HepG2 (cell line): ENCODE results near the gene STIM1. TPM values are rescaled to one million over a fixed set of nuclear protein-coding genes. Genes with fewer than 3 reads are reported as not detected.

Experiments
- ATAC-seq: fragments of 200-7000 bp; cut with Tn5 transposase; 3 replicates; pipeline ENCODE4 v1.9.1; 2020; ENCODE audit warnings: mild to moderate bottlenecking, moderate library complexity
- BruUV-seq: library from RNA; stranded (reverse); fragments of 400-500 nt; replicated peaks from 2 replicates; lab custom pipeline; 2021; lab: Mats Ljungman, UMichigan
- CTCF ChIA-PET: fragments of 300-600 bp; formaldehyde crosslinking; extraction: SDS; loops from one replicate; lab custom pipeline; 2021; ENCODE audit warnings: low total read pairs, inconsistent platforms, low intra/inter-chr PET ratio; lab: Yijun Ruan, JAX
- POLR2A ChIA-PET: fragments of 350-600 bp; sonication (Branson Sonifier 250); formaldehyde crosslinking; loops from one replicate; lab custom pipeline; 2020; ENCODE audit warnings: antibody characterized with exemption, inconsistent platforms; lab: Yijun Ruan, JAX
- DNase-seq: peaks from one replicate; pipeline ENCODE4 v3.0.0-alpha.2; 2015; ENCODE audit warnings: low spot score
- FAIRE-seq: peaks from 3 replicates; lab custom pipeline; 2011; peaks lifted over from hg19 to GRCh38; lab: Jason Lieb, UNC
- H2AFZ ChIP-seq: one replicate; pipeline ENCODE4 v1.6.1; 2011; ENCODE audit warnings: low read length, inconsistent platforms
- H3K27ac ChIP-seq: fragments of 300-600 bp; 3 replicates; pipeline ENCODE4 v1.8.0; 2011; ENCODE audit warnings: mixed run types, mild to moderate bottlenecking, mixed read lengths, low read length, inconsistent platforms; ENCODE audit not compliant: insufficient read depth; ENCODE audit errors: extremely low read length
- H3K27me3 ChIP-seq, 2 experiments: fragments of 200-600 bp in 1 of 2; 2 replicates in 1 of 2; 3 replicates in 1 of 2; pipeline versions ENCODE4 v1.6.0 to v1.8.0; 2011; ENCODE audit warnings: low read length in 2 of 2, mild to moderate bottlenecking in 2 of 2, moderate library complexity in 2 of 2, inconsistent platforms in 1 of 2; ENCODE audit not compliant: insufficient read depth in 2 of 2, control insufficient read depth in 1 of 2
- H3K36me3 ChIP-seq, 2 experiments: fragments of 200-600 bp in 1 of 2; replicated peaks in 1 of 2; 2 replicates in 1 of 2; 3 replicates in 1 of 2; pipeline versions ENCODE4 v1.5.1 to v1.8.0; 2011; ENCODE audit warnings: low read length in 2 of 2, inconsistent platforms in 1 of 2; ENCODE audit not compliant: insufficient read depth in 2 of 2, control insufficient read depth in 1 of 2
- H3K4me1 ChIP-seq: 2 replicates; pipeline ENCODE4 v1.5.1; 2012; ENCODE audit warnings: low read length, inconsistent platforms; ENCODE audit not compliant: insufficient read depth
- H3K4me2 ChIP-seq: 2 replicates; pipeline ENCODE4 v1.6.0; 2011; ENCODE audit warnings: low read depth, low read length, inconsistent platforms
- H3K4me3 ChIP-seq, 3 experiments: fragments of 200-600 bp in 1 of 3; sonication (generic), shearing (Covaris generic) in 1 of 3; replicated peaks in 1 of 3; 2 replicates each; pipeline ENCODE4 v1.5.1; 2011 to 2016; ENCODE audit warnings: low read length in 3 of 3, inconsistent platforms in 2 of 3, low read depth in 2 of 3, mild to moderate bottlenecking in 2 of 3, control low read depth in 1 of 3, mixed read lengths in 1 of 3; ENCODE audit not compliant: insufficient read depth in 1 of 3
- H3K79me2 ChIP-seq: one replicate; pipeline ENCODE4 v1.6.1; 2011; ENCODE audit warnings: low read length, inconsistent platforms; ENCODE audit not compliant: insufficient read depth
- H3K9ac ChIP-seq: 2 replicates; pipeline ENCODE4 v1.6.0; 2011; ENCODE audit warnings: mild to moderate bottlenecking, low read depth, low read length, inconsistent platforms; ENCODE audit not compliant: insufficient read depth
- H3K9me3 ChIP-seq: 2 replicates; pipeline ENCODE4 v1.5.1; 2012; ENCODE audit warnings: mild to moderate bottlenecking, low read length
- H4K20me1 ChIP-seq: 2 replicates; pipeline ENCODE4 v1.6.0; 2011; ENCODE audit warnings: inconsistent platforms, mild to moderate bottlenecking, low read length, moderate library complexity; ENCODE audit not compliant: insufficient read depth
- DBP ChIP-seq: sonication (generic); formaldehyde crosslinking; IDR thresholded peaks from 2 replicates; pipeline ENCODE4 v1.4.0; 2020; ENCODE audit warnings: missing genetic modification reagents; ENCODE audit errors: not compliant biosample characterization
- ELF4 ChIP-seq: sonication (generic); formaldehyde crosslinking; IDR thresholded peaks from 2 replicates; pipeline ENCODE4 v1.5.0; 2020; ENCODE audit warnings: missing genetic modification reagents, mild to moderate bottlenecking, moderate library complexity, borderline replicate concordance
- HDAC1 ChIP-seq: sonication (generic); formaldehyde crosslinking; IDR thresholded peaks from 2 replicates; pipeline ENCODE4 v1.5.1; 2020; ENCODE audit warnings: mild to moderate bottlenecking, missing genetic modification reagents
- NFKBIZ ChIP-seq: IDR thresholded peaks from 2 replicates; pipeline ENCODE4 v1.6.1; 2018; ENCODE audit warnings: missing genetic modification reagents, missing compliant biosample characterization
- RORA ChIP-seq: sonication (generic); formaldehyde crosslinking; IDR thresholded peaks from 2 replicates; pipeline ENCODE4 v1.5.0; 2020; ENCODE audit warnings: mild to moderate bottlenecking, missing genetic modification reagents, moderate library complexity
- ZNF121 ChIP-seq: sonication (generic); formaldehyde crosslinking; IDR thresholded peaks from 2 replicates; pipeline ENCODE4 v1.5.0; 2020; ENCODE audit warnings: mild to moderate bottlenecking, missing genetic modification reagents
- ZNF256 ChIP-seq: sonication (generic); formaldehyde crosslinking; conservative IDR thresholded peaks from 2 replicates; pipeline ENCODE4 v1.4.0; 2020; ENCODE audit warnings: missing genetic modification reagents
- WGBS: methylation state at CpG from one replicate; pipeline ENCODE4 v1.1.6; 2017; ENCODE audit warnings: low lambda C conversion rate; 5-methylcytosine and 5-hydroxymethylcytosine counted together
- in situ Hi-C: cut with HindIII; loops from 2 replicates; pipeline ENCODE4 v1.10.0; 2017; ENCODE audit warnings: low pct_unique_long_range_greater_than_20kb; ENCODE audit not compliant: extremely low pct_ligation_motif_present
- intact Hi-C: fragments of 100-400 bp; cut with micrococcal nuclease; formaldehyde crosslinking; loops from one replicate; pipeline ENCODE4 v1.10.0; 2022; ENCODE audit not compliant: unreplicated experiment
- polyA plus RNA-seq, 8 experiments: library from polyadenylated mRNA; depleted of rRNA in 3 of 8; stranded (reverse) in 7 of 8; unstranded in 1 of 8; fragments of >200 nt; fragmentation: Illumina TruSeq in 4 of 8; extraction: Trizol in 4 of 8; gene quantifications; 2 replicates each; pipeline versions ENCODE4 v1.2.1 to v1.2.3, GENCODE V29; 2011 to 2016; ENCODE audit warnings: low read depth in 4 of 8, missing spikeins in 1 of 8, mixed read lengths in 1 of 8; ENCODE audit not compliant: insufficient read depth in 1 of 8
- total RNA-seq, 5 experiments: library from RNA; depleted of rRNA; stranded (reverse); fragments of >200 nt; fragmentation: Illumina TruSeq; extraction: Trizol; gene quantifications; 2 replicates each; pipeline ENCODE4 v1.2.3, GENCODE V29; 2016; ENCODE audit warnings: low read depth in 1 of 5
- TF ChIP-seq, protein P1 (sequence below): sonication (generic); formaldehyde crosslinking; IDR thresholded peaks from 2 replicates; pipeline ENCODE4 v1.4.0; 2020; ENCODE audit warnings: missing genetic modification reagents, mild to moderate bottlenecking, borderline replicate concordance

Gene STIM1
- total and polyA plus RNA-seq, 2 of the 13 experiments (the other 11 are each of a cell fraction or from before 2014, with no cell fraction given) = 19.2 to 28.5 TPM

GRCh38 chr11:3832816-3833215, 22.6 kb upstream of the STIM1 start:
- H3K36me3 ChIP-seq = peaks cover 4 to 13% of the 10 kb centered on the region in 2 experiments; a peak in 4 of 5 replicates
- H3K9ac ChIP-seq = no peak overlapping the region
- no peak overlapping the region for H3K4me2 ChIP-seq
- 0 out of 3 replicates have a peak, but pooled peaks have one; percentile 15 for ATAC-seq
- ChIA-PET POLR2A (interaction anchor here (1.1 to 1.2 kb wide), 2 partner anchors 9 to 35 kb away, joined by 3 to 5 read pairs; partner anchors contain the start of genes NUP98 and RHOG), CTCF (no interaction called here)
- intact Hi-C loops = no loop called here
- TF ChIP-seq ELF4 (CRISPR knock-in tag) (no peak), ZNF121 (peak; percentile 81)
- in situ Hi-C loops = no loop called here
- no peak for DNase-seq
- peaks cover 13% of the 10 kb centered on the region for H3K79me2 ChIP-seq
- no peak overlapping the region for H2AFZ ChIP-seq
- no peak for FAIRE-seq
- no peaks in the 10 kb centered on the region for H3K9me3 ChIP-seq
- no peaks in the 10 kb centered on the region for H3K27me3 ChIP-seq
- BruUV-seq = no TSS peak
- H3K4me3 ChIP-seq = no peak overlapping the region
- H3K27ac ChIP-seq = no peak overlapping the region
- WGBS = 96% methylated on average over 2 of the region's 2 CpGs
- H3K4me1 ChIP-seq = peaks cover 40% of the 10 kb centered on the region
- H4K20me1 ChIP-seq = no peaks in the 10 kb centered on the region; the same call in 1 of the 2 replicates

- no peak overlapping the region for H3K4me3 ChIP-seq
- FAIRE-seq = no peak
- H3K27me3 ChIP-seq = no peaks in the 10 kb centered on the region
- no peak for DNase-seq
- no peak overlapping the region for H3K27ac ChIP-seq
- CTCF ChIA-PET = no interaction called here
- intact Hi-C loops = no loop called here
- no peaks in the 10 kb centered on the region; the same call in 1 of the 2 replicates for H4K20me1 ChIP-seq
- H3K36me3 ChIP-seq = peaks cover 4 to 13% of the 10 kb centered on the region in 2 experiments; a peak in 4 of 5 replicates
- no peaks in the 10 kb centered on the region for H3K9me3 ChIP-seq
- H3K9ac ChIP-seq = no peak overlapping the region
- H3K4me1 ChIP-seq = peaks cover 47% of the 10 kb centered on the region
- no peak overlapping the region for H3K4me2 ChIP-seq
- H2AFZ ChIP-seq = no peak overlapping the region
- no peak for ATAC-seq
- POLR2A ChIA-PET = interaction anchor here (1.2 kb wide), 1 partner anchor 8 kb away, joined by 5 read pairs; the partner anchor contains the start of gene RHOG
- no TSS peak for BruUV-seq
- peaks cover 17% of the 10 kb centered on the region for H3K79me2 ChIP-seq
- 93% methylated on average over 2 of the region's 2 CpGs for WGBS
- in situ Hi-C loops = no loop called here
- TF ChIP-seq NFKBIZ = no peak
- TF ChIP-seq HDAC1 = no peak
- TF ChIP-seq ZNF256 (CRISPR knock-in tag) = no peak
- TF ChIP-seq RORA (CRISPR knock-in tag) = no peak
- no peak for TF ChIP-seq DBP
- TF ChIP-seq, protein P1, sequence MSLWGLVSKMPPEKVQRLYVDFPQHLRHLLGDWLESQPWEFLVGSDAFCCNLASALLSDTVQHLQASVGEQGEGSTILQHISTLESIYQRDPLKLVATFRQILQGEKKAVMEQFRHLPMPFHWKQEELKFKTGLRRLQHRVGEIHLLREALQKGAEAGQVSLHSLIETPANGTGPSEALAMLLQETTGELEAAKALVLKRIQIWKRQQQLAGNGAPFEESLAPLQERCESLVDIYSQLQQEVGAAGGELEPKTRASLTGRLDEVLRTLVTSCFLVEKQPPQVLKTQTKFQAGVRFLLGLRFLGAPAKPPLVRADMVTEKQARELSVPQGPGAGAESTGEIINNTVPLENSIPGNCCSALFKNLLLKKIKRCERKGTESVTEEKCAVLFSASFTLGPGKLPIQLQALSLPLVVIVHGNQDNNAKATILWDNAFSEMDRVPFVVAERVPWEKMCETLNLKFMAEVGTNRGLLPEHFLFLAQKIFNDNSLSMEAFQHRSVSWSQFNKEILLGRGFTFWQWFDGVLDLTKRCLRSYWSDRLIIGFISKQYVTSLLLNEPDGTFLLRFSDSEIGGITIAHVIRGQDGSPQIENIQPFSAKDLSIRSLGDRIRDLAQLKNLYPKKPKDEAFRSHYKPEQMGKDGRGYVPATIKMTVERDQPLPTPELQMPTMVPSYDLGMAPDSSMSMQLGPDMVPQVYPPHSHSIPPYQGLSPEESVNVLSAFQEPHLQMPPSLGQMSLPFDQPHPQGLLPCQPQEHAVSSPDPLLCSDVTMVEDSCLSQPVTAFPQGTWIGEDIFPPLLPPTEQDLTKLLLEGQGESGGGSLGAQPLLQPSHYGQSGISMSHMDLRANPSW (CRISPR knock-in tag) = no peak
- TF ChIP-seq, all 625 proteins: peak for 0
Measured at GRCh38 chr11:3833449-3833848, 22.0 kb upstream of the STIM1 start.
